Measurements from ENCODE around the gene CA11.

CA11 gene

GRCh38 chr19:48624791-48625723 lies 20.9 kb downstream of the CA11 start:
- no peak overlapping the region for H3K4me3 ChIP-seq (replicated peaks; ENCODE audit: insufficient read depth, low read length)
- no peak overlapping the region for H3K27ac ChIP-seq (replicated peaks)
- no peak for TF ChIP-seq SPI1 (IDR thresholded peaks at IDR 0.05; ENCODE audit: borderline replicate concordance, low read depth)
- TF ChIP-seq REST (IDR thresholded peaks at IDR 0.05; ENCODE audit: insufficient replicate concordance, low read depth), result no peak
- no peak for TF ChIP-seq POLR2AphosphoS5 (IDR thresholded peaks at IDR 0.05; ENCODE audit: low read depth)
- no peak for TF ChIP-seq GABPA (IDR thresholded peaks at IDR 0.05; ENCODE audit: low read depth)
- no peak for TF ChIP-seq CTCF (IDR thresholded peaks at IDR 0.05; ENCODE audit: insufficient read depth, low read length)
- DNase-seq (ENCODE audit: low read depth in 1 of 2, low spot score in 1 of 2), result no peak
- H3K27me3 ChIP-seq (ENCODE audit: insufficient read depth, poor library complexity, severe bottlenecking), result no peaks in the 10 kb centered on the region

- Histone ChIP-seq H3K4me3 (replicated peaks; ENCODE audit: insufficient read depth, low read length) (no peak overlapping the region), H3K27ac (replicated peaks) (no peak overlapping the region), H3K27me3 (ENCODE audit: insufficient read depth, poor library complexity, severe bottlenecking) (no peaks in the 10 kb centered on the region)
- TF ChIP-seq REST (IDR thresholded peaks at IDR 0.05; ENCODE audit: insufficient replicate concordance, low read depth) (no peak), POLR2AphosphoS5 (IDR thresholded peaks at IDR 0.05; ENCODE audit: low read depth) (no peak), SPI1 (IDR thresholded peaks at IDR 0.05; ENCODE audit: borderline replicate concordance, low read depth) (no peak), GABPA (IDR thresholded peaks at IDR 0.05; ENCODE audit: low read depth) (no peak), CTCF (IDR thresholded peaks at IDR 0.05; ENCODE audit: insufficient read depth, low read length) (no peak)
- DNase-seq (ENCODE audit: low read depth in 1 of 2, low spot score in 1 of 2), result peak in 1 of 2 experiments; percentile 87
These were observed 21.9 kb downstream of the CA11 start for GRCh38 chr19:48624067-48624594.

- no peak overlapping the region for H3K4me3 ChIP-seq (replicated peaks; ENCODE audit: insufficient read depth, low read length)
- DNase-seq (ENCODE audit: low read depth in 1 of 2, low spot score in 1 of 2), result no peak
- H3K27ac ChIP-seq (replicated peaks), result no peak overlapping the region; the same call in 1 of the 2 replicates
- no peaks in the 10 kb centered on the region for H3K27me3 ChIP-seq (ENCODE audit: insufficient read depth, poor library complexity, severe bottlenecking)
- no peak for TF ChIP-seq POLR2AphosphoS5 (IDR thresholded peaks at IDR 0.05; ENCODE audit: low read depth)
- TF ChIP-seq REST (IDR thresholded peaks at IDR 0.05; ENCODE audit: insufficient replicate concordance, low read depth), result no peak
- no peak for TF ChIP-seq GABPA (IDR thresholded peaks at IDR 0.05; ENCODE audit: low read depth)
- TF ChIP-seq SPI1 (IDR thresholded peaks at IDR 0.05; ENCODE audit: borderline replicate concordance, low read depth), result no peak
- no peak for TF ChIP-seq CTCF (IDR thresholded peaks at IDR 0.05; ENCODE audit: insufficient read depth, low read length)
These were observed 22.4 kb downstream of the CA11 start for GRCh38 chr19:48623556-48624066.
